ENCODE data around the gene CACNA1C. TPM values are rescaled to one million over a fixed set of nuclear protein-coding genes. Genes with fewer than 3 reads are reported as not detected.

CACNA1C gene
- total RNA-seq, 1 donor from 2014 or later, result 1.6 TPM

DNA sequence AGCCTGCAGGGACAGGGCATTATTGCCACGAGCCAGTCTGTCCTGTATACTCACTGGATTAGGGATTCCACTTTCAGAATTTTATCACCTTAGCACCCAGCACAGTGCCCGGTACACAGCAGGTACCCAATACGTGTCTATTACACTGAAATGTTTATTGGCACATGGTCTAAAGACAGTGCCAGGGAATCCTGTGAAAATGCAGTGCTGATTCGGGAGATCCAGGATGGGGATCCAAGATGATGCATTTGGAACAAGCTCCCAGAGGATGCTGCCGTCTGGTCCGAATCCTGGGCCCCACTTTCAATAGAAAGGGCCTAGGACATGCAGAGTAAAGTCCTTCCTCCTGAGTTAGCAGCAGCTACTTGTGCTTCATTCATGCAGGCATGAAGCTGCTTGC is 230.7 kb downstream of the CACNA1C start:
- no peak overlapping the region for H3K4me3 Mint-ChIP-seq

DNA sequence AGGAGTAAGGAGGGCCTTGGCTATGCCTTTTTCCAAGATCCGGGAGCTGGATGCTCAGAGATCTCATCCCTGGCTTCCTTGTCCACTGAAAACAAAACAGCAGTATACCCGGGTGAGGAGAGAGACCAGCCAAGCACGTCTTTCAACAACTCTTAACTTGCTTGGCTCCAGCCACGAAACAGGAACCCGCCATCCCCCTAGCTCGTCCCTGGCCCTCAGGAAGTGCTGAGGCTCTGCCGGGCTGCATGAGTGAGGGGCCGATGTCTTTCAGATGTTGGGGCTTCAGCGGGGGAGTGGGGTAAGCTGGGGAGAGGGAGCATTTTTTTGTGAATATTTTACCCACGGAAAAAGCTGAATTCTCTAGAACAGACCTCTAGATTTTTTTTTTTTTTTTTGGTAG is 231.1 kb downstream of the CACNA1C start:
- TF ChIP-seq, protein P1, sequence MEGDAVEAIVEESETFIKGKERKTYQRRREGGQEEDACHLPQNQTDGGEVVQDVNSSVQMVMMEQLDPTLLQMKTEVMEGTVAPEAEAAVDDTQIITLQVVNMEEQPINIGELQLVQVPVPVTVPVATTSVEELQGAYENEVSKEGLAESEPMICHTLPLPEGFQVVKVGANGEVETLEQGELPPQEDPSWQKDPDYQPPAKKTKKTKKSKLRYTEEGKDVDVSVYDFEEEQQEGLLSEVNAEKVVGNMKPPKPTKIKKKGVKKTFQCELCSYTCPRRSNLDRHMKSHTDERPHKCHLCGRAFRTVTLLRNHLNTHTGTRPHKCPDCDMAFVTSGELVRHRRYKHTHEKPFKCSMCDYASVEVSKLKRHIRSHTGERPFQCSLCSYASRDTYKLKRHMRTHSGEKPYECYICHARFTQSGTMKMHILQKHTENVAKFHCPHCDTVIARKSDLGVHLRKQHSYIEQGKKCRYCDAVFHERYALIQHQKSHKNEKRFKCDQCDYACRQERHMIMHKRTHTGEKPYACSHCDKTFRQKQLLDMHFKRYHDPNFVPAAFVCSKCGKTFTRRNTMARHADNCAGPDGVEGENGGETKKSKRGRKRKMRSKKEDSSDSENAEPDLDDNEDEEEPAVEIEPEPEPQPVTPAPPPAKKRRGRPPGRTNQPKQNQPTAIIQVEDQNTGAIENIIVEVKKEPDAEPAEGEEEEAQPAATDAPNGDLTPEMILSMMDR (conservative IDR thresholded peaks at IDR 0.05), result no peak
- Mint-ChIP-seq H3K36me3 (ENCODE audit: low read depth) (no peaks in the 10 kb centered on the region), H3K9me3 (no peaks in the 10 kb centered on the region), H3K27ac (ENCODE audit: unreplicated experiment) (no peak overlapping the region), H3K27me3 (ENCODE audit: low read depth) (no peaks in the 10 kb centered on the region), H3K4me1 (peaks cover 35% of the 10 kb centered on the region), H3K4me3 (no peak overlapping the region)
- no peak for DNase-seq (ENCODE audit: low read depth, low spot score)

More for the DNA sequence above, 230.7 kb downstream of the CACNA1C start:
- DNase-seq (ENCODE audit: low read depth, low spot score), result no peak
- Mint-ChIP-seq H3K4me1 (peaks cover 33% of the 10 kb centered on the region), H3K27me3 (ENCODE audit: low read depth) (no peaks in the 10 kb centered on the region), H3K9me3 (no peaks in the 10 kb centered on the region), H3K36me3 (ENCODE audit: low read depth) (no peaks in the 10 kb centered on the region), H3K27ac (ENCODE audit: unreplicated experiment) (no peak overlapping the region)
- TF ChIP-seq, protein P1 (conservative IDR thresholded peaks at IDR 0.05), result no peak

- Mint-ChIP-seq H3K9me3 (no peaks in the 10 kb centered on the region), H3K27ac (ENCODE audit: unreplicated experiment) (no peak overlapping the region), H3K27me3 (ENCODE audit: low read depth) (no peaks in the 10 kb centered on the region), H3K36me3 (ENCODE audit: low read depth) (no peaks in the 10 kb centered on the region), H3K4me1 (peaks cover 39% of the 10 kb centered on the region), H3K4me3 (no peak overlapping the region)
- TF ChIP-seq, protein P1 (conservative IDR thresholded peaks at IDR 0.05), result no peak
- DNase-seq (ENCODE audit: low read depth, low spot score), result no peak
These were observed 231.6 kb downstream of the CACNA1C start for GRCh38 chr12:2284321-2284813.

DNA sequence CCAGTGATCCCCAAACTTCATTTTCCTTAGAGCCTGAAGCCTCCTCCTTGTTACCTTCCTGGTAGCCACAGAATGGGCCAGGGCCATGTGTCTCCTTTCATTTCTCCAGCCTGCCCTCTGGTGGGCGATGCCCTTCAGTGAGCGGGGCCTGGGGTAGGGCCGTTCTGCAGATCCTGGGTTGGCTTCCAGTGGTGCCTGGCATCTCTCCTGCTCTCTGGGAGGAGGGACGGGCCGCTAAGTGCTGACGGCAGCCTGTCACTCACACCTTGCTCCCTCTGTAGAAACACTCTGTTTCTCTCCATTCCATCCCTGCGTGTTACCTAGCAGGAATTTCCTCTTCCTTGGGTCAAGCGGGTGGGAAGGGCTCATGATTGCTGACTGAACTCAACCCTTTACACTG is 232.1 kb downstream of the CACNA1C start:
- no peaks in the 10 kb centered on the region for H3K36me3 Mint-ChIP-seq (ENCODE audit: low read depth)
- no peak overlapping the region for H3K4me3 Mint-ChIP-seq
- H3K4me1 Mint-ChIP-seq, result peaks cover 39% of the 10 kb centered on the region
- DNase-seq (ENCODE audit: low read depth, low spot score), result peak; percentile 69
- no peaks in the 10 kb centered on the region for H3K9me3 Mint-ChIP-seq
- TF ChIP-seq, protein P1 (conservative IDR thresholded peaks at IDR 0.05), result peak; percentile 75
- H3K27me3 Mint-ChIP-seq (ENCODE audit: low read depth), result no peaks in the 10 kb centered on the region
- H3K27ac Mint-ChIP-seq (ENCODE audit: unreplicated experiment), result no peak overlapping the region

GRCh38 chr12:2285462-2285861 is 232.7 kb downstream of the CACNA1C start:
- no peaks in the 10 kb centered on the region for H3K36me3 Mint-ChIP-seq (ENCODE audit: low read depth)
- H3K9me3 Mint-ChIP-seq, result no peaks in the 10 kb centered on the region
- H3K27ac Mint-ChIP-seq (ENCODE audit: unreplicated experiment), result no peak overlapping the region
- TF ChIP-seq, protein P1 (conservative IDR thresholded peaks at IDR 0.05), result no peak
- peaks cover 39% of the 10 kb centered on the region for H3K4me1 Mint-ChIP-seq
- no peaks in the 10 kb centered on the region for H3K27me3 Mint-ChIP-seq (ENCODE audit: low read depth)
- H3K4me3 Mint-ChIP-seq, result no peak overlapping the region
- no peak for DNase-seq (ENCODE audit: low read depth, low spot score)
